Measurements from ENCODE around the gene CYP26C1.

DNA sequence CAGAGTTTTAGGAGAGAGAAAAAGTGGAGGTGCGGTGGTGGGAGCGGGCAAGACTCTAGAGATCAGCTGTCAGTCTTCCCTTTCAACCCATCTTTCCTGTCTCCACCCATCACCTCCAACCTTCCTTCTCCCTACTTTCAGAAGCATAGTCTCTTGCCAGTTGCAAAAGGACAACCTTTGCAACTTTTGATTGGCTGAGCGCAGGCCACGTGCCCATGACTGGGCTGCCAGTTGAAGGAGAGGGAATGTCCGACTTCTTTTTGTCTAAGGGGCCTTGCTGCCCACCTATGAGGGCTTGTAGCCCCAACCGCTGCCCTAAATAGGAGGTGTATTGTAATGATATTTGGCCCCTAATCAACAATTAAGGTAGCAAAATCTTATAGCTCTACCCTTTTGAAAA is 25.7 kb downstream of the CYP26C1 start:
- TF ChIP-seq, protein P1, sequence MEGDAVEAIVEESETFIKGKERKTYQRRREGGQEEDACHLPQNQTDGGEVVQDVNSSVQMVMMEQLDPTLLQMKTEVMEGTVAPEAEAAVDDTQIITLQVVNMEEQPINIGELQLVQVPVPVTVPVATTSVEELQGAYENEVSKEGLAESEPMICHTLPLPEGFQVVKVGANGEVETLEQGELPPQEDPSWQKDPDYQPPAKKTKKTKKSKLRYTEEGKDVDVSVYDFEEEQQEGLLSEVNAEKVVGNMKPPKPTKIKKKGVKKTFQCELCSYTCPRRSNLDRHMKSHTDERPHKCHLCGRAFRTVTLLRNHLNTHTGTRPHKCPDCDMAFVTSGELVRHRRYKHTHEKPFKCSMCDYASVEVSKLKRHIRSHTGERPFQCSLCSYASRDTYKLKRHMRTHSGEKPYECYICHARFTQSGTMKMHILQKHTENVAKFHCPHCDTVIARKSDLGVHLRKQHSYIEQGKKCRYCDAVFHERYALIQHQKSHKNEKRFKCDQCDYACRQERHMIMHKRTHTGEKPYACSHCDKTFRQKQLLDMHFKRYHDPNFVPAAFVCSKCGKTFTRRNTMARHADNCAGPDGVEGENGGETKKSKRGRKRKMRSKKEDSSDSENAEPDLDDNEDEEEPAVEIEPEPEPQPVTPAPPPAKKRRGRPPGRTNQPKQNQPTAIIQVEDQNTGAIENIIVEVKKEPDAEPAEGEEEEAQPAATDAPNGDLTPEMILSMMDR (conservative IDR thresholded peaks at IDR 0.05; ENCODE audit: low read length) = no peak
- no peak for TF ChIP-seq EZH2phosphoT487 (IDR thresholded peaks at IDR 0.05; ENCODE audit: borderline replicate concordance)

Measured in Loucy (cell line).